CD4-positive, alpha-beta T cell treated with Interleukin-17A for 1 hour (primary cell): Measurements from ENCODE around the gene LRP3.
A peak's percentile ranks its signal among the peaks of the same experiment; 100 is the strongest.

Source experiments
- DNase-seq: peaks from one replicate; pipeline ENCODE4 v3.0.0-alpha.2; 2020

Gene LRP3

GRCh38 chr19:33241091-33241529, 47.0 kb downstream of the LRP3 start:
- no peak for DNase-seq

- DNase-seq: peak; percentile 65
These were observed 47.5 kb downstream of the LRP3 start for GRCh38 chr19:33241530-33242101.

- no peak for DNase-seq
These were observed 48.0 kb downstream of the LRP3 start for GRCh38 chr19:33242131-33242530.

GRCh38 chr19:33242911-33243310, 48.8 kb downstream of the LRP3 start:
- no peak for DNase-seq

GRCh38 chr19:33245948-33246708, 52.0 kb downstream of the LRP3 start:
- DNase-seq: peak; percentile 14

- DNase-seq: no peak
These were observed 52.7 kb downstream of the LRP3 start for GRCh38 chr19:33246709-33247440.

GRCh38 chr19:33247441-33247819, 53.3 kb downstream of the LRP3 start:
- DNase-seq: no peak

- DNase-seq: no peak
These were observed 54.0 kb downstream of the LRP3 start for GRCh38 chr19:33248104-33248503.

- DNase-seq: no peak
These were observed 54.4 kb downstream of the LRP3 start for GRCh38 chr19:33248553-33248953.

GRCh38 chr19:33248954-33249613, 55.0 kb downstream of the LRP3 start:
- DNase-seq: no peak

GRCh38 chr19:33249740-33250366, 55.7 kb downstream of the LRP3 start:
- no peak for DNase-seq

GRCh38 chr19:33250500-33250899, 56.4 kb downstream of the LRP3 start:
- no peak for DNase-seq

GRCh38 chr19:33251076-33251475, 56.9 kb downstream of the LRP3 start:
- no peak for DNase-seq

- DNase-seq: no peak
These were observed 57.5 kb downstream of the LRP3 start for GRCh38 chr19:33251526-33252090.

- DNase-seq: no peak
These were observed 58.4 kb downstream of the LRP3 start for GRCh38 chr19:33252418-33252962.

- no peak for DNase-seq
These were observed 58.8 kb downstream of the LRP3 start for GRCh38 chr19:33252971-33253370.

GRCh38 chr19:33254245-33254824, 60.2 kb downstream of the LRP3 start:
- DNase-seq: no peak

- DNase-seq: no peak
These were observed 61.7 kb downstream of the LRP3 start for GRCh38 chr19:33255781-33256180.

- DNase-seq: no peak
These were observed 62.1 kb downstream of the LRP3 start for GRCh38 chr19:33256261-33256660.

- no peak for DNase-seq
These were observed 63.7 kb downstream of the LRP3 start for GRCh38 chr19:33257828-33258227.
